T-helper 2 cell (primary cell): Measurements from ENCODE around the gene NTM.
A peak's percentile ranks its signal among the peaks of the same experiment; 100 is the strongest.

Source experiments
- DNase-seq, 5 experiments: peaks; one replicate each; pipeline versions ENCODE4 v3.0.0 to v3.0.0-alpha.2; 2012 to 2022

The NTM gene

GRCh38 chr11:131373756-131374155, 3.3 kb downstream of the NTM start:
- no peak for DNase-seq

- DNase-seq = no peak
Observed at GRCh38 chr11:131375421-131375820, 5.0 kb downstream of the NTM start.

- DNase-seq = no peak
Observed at GRCh38 chr11:131375915-131376314, 5.5 kb downstream of the NTM start.

DNA sequence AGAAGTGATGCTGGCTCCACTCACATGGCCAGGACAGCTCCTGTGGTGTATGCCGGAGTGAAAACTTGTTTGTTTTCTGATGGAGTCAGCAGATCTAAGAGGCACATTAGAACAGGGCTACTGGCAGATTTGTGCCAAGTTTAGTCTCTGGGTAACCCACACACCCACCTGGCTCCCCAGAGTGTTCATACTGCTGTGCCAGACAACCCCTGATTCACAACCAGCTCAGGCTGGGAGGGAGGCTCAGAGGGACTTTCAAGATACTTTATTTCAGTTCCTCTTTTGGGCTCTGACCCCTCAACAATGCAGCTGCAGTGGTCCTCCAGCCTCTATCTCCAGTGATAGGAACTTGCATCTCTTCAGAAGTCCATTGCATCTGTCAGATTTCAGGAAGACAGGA, 8.5 kb downstream of the NTM start:
- DNase-seq = no peak

DNA sequence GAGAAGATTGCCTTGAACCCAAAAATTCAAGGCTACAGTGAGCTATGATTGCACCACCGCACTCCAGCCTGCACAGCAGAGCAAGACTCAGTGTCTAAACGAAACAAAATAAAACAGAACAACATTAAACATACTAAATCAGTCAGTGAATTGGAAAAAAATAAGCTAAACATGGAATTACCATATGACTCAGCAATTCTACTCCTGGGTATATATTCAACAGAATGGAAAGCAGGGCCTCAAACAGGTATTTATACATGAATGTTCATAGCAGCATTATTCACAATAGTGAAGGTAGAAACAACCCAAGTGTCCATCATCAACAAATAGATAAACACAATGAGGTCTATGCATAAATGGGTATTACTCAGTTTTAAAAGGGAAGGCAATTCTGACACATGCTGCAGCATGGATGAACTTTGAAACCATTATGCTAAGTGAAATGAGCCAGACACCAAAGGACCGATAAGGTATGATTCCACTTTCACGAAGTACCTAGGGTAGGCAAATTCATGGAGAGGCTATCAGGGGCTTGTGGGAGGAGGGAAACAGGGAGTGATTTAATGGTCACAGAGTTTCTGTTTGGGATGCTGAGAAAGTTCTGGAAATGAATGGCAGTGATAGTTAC, 15.5 kb downstream of the NTM start:
- DNase-seq = no peak

DNA sequence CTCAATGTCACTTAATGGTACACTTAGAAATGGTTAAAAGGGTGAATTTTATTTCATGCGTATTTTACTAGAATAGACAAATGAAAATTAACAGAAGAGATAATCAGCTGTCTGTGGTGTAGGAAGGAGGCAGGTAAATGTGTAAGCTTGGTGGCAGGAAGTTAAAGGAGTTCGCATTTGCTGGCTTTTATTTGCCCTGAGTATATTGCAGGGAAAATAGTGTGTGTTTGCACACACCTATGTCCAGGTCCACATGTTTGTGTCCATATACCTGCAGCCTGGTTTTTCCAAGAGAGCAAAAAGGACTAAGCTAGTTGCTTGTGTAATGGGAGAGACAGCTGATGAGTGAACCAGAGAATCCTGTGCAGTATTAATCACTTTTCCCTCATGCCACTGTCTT, 16.0 kb downstream of the NTM start:
- no peak for DNase-seq

DNA sequence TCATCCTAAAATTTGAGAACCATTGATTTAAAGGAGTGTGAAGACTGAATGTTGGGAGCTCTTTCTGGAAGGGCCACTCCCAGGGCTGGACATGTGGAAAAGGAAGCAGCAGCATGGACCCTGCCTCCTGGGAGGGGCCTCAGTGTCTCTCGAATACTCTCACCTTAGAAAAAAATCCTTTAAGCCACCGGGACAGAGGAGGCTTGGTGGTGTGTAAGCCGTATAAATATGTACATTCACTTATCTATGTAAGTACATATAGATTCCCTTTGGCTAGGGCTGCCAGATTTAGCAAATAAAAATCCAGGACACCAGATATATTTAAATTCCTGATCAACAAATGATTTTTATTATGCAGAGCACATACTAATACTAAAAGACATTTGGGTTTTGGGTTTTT, 17.6 kb downstream of the NTM start:
- no peak for DNase-seq

DNA sequence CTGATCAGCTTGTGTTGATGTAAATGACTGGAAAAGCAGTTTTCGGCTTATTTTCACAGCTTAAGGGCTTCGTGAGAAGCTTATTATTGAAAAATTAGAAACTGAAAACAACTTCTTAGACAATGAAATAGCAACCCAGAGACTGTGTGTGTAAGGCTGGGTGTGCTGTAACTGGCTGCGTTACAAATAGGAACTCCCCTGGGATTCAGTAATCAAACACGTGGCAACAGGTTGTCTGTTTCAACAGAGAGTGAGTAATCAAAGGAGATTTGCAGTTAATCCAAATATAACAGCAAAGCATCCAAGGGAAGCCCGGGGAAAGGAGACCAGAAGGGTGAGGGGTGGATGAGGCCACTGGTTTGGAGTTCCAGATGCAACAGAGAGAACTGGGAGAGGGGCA, 19.2 kb downstream of the NTM start:
- DNase-seq = no peak

DNA sequence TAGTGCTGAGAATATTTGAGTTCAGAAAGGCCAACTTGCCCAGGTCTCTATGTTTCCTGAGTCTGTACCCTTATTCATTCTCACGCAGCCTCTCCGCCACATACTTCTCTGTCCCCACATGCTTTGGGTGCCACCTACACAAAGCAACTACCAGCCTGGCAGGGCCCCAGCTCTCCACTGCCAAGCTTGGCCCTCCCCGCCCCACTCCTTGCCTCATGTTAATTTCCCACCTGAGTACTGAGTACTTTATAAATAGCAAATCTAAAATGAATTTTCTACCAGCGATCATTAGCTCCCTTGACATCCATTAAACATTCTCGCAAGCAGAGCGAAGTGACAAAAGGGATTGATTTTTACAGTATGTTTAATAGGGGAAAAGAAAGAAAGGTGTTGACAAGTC, 20.8 kb downstream of the NTM start:
- no peak for DNase-seq

GRCh38 chr11:131392528-131393255, 22.3 kb downstream of the NTM start:
- no peak for DNase-seq

DNA sequence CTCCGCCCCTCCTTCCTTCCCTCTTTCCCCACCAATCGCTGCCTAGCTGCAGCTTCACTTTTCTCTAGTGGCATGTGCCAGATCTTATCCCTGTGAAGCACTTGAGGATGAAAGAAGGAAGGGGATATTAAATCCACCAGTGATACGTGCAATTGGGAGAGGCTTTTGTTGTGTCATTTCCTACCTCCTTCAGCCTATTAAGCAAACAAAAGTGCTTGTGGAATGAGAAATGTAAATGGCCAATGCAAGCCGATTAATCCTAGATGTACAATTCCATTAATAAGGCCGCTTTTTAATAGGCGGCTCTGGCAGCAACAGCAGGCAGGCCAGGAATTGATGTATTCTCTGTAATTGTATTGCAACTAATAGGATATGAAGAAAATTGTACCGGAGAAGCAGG, 23.3 kb downstream of the NTM start:
- no peak for DNase-seq

DNA sequence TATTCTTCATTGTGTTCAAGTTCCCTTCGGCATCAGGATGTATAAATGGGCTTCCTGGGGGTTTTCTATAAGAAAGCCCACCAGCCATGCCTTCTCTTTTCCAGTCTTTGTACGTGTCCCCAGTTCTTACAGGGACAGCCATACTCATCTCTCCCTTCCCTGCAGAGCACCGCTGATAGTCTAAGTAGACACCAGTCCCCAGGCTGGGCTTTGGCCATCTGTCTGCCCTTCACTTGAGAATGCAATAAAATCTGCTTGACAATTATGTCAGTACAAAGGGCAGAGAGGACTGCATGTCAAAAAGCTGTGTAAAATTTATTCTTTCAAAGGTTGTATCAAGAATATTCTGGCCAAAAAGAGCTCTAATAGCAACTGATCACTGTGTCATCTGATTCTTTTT, 27.3 kb downstream of the NTM start:
- DNase-seq = no peak

GRCh38 chr11:131402040-131402439, 31.6 kb downstream of the NTM start:
- DNase-seq = no peak

DNA sequence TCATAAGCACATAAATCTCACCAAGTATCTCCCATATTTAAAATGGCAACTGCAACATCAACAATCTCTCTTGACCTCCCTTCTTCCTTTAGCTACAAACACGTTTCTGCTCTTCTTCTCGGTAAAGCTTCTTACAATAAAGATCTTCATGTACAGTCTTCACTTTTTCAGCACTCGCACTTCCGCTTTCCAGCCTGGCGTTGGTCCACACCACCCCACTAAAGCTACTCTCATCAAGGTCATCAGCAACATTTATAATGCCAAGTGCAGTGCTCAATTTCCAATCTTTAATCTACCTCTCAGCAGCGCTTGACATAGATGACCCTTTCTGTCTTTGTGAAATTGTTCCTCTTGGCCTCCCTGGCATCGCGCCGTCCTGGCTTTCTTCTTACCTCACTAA, 33.6 kb downstream of the NTM start:
- DNase-seq = no peak

DNA sequence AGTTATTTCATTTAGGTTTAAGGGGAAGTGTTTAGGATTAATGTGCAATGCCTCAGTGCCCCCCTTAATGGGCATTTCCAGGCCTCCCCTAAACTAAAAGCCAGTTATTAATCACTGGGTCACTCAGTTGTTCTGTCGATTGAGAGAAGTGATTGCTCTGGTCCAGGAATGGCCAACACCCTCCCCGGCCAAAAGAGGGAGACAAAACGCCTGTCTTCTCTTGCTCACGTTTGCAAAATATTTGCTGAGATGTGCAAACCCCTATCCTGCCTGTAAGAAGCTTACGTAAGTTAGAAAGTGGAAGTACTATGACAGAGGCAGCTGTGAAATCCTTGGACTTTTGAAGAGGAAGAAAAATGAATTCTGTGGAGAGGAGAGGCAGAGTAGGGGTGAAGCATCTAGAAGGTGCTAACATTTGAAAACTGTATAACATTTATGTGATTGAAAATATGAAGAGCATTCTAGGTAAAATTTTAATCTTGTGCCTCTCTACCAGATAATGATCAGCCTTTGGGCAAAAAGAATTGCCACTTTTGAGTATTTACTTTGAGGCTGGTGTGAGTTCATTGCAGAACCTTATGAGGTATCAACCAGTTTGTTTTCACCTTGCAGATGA, 37.7 kb downstream of the NTM start:
- DNase-seq = peak in 1 of 5 experiments; percentile 18

DNA sequence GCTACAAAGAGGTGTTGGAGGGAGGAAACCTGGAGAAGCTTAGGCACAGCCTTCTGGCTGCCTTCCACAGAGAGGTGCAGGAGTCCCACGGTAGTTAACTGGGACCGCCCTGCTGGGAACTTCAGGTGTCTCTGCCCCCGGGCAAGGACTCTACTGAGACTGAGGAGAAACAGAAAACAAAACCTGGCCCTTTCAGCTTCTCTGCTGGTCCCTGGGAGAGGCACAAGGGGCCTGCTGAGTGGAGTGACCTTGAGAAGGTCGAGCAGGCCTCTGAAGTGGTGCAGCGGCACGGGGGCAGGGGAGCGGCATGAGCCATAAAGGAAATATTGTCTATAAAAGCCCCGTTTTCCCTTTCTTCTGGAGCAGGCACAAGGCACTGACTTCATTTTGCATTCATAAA, 38.9 kb downstream of the NTM start:
- DNase-seq = no peak

DNA sequence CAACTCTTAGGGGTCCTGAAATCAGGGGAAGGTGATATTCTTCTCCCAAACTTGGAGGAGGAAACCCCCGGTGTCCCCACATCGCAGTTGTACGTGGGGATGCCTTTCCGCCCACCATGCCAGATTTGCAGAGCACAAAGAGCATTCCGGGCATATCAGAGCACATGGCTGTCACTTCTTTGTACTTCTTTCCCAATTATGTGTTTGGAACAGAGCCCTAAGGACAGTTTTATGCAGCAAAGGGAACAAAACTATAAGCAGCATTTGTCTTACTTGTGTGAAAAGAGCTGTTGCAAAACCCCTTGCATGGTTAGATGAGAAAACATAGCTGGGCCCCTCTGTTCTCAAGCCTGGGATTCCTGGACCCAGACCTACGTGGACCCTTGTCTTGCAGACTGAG, 41.2 kb downstream of the NTM start:
- no peak for DNase-seq

- no peak for DNase-seq
Observed at GRCh38 chr11:131412061-131412460, 41.6 kb downstream of the NTM start.

DNA sequence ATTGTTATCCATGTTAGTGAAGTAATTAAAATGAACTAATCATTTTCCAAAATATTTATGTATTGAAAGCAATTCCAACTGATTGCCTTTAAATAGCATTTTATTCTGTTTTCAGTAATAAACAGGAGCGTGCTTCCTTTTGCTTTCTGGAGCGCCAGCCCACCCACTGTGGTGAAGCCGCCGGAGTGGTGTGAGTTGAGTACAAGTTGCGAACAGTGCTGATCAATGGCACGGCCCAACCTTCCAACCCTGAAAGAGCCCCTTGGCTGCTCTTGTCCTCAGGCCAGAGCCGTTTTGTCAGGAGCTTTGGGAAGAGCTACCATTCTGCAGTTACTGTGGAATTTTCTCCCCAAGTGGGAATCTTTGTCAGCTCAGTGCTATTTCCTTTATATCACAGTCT, 42.8 kb downstream of the NTM start:
- no peak for DNase-seq

DNA sequence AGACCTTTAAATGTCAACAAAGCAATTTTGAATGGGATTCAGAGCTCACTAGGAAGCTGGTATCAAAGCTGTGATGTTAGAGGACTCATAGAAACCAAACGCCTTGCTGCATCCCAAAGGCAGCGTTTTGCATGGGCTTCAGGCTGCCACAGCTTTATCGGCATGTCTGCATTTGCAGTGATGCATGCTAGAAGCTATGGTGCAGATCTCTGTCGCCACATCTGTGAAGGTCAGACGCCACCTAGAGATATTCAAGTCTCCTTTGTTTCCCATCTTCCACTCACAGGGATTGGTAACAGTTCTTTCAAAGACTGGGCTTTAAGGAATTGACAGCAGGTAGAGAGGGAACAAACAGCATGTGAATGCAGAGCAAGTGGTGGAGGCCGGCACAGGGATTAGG, 47.8 kb downstream of the NTM start:
- no peak for DNase-seq

DNA sequence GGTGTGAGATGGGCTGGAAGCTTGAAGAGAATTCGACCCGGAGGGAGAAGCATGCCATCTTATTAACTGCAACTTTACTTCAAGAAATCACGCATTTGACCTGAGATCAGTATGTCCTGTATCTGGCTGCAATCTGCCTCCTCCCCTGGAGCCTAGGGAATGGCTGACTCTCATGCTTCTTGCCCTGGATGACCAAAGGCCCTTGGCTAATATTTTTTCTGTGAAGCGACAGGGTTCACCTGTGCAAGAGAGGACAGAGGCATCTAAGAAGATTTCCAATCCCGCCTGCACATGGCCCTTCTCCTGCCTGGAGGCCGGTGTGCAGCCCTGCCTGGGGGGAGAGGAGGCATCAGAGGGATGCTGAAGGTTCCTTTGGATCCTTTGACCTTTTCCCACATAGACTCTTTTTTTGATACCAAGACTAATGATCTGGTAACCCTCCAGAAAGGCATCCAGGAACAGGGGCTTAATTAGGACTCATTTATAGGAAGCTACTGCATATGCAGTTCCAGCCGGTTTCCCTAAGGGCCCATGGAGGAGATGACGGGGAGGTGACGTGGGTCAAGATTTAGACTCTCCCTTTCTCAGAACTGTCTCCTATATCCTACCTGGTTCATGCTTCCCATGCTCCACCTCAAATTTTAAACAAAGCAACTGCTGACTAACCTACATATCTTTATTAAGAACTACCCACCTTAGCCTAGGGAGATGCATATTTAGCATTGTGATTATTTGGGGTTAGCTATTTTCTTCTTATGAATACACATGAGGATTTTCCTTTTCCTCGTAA, 50.8 kb downstream of the NTM start:
- DNase-seq = no peak

GRCh38 chr11:131422029-131422428, 51.6 kb downstream of the NTM start:
- DNase-seq = no peak

DNA sequence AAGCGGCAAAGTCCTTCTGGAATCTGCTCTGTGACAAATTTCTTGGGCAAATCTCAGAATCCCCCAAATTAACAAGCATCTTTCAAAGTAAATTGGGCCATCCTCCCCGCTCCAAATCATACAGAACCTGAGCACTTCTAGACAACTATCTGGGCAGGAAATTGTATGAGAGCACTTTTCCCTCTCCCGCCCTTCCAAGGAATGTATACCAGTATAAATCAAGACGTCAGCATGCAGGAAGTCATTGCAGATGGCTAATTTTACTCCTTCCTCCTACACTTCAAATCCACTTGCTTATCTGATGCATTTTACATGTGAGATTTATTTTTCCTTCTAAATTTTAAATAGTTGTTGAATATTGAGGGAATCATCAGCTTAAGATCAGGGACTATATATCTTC, 52.1 kb downstream of the NTM start:
- DNase-seq = no peak

DNA sequence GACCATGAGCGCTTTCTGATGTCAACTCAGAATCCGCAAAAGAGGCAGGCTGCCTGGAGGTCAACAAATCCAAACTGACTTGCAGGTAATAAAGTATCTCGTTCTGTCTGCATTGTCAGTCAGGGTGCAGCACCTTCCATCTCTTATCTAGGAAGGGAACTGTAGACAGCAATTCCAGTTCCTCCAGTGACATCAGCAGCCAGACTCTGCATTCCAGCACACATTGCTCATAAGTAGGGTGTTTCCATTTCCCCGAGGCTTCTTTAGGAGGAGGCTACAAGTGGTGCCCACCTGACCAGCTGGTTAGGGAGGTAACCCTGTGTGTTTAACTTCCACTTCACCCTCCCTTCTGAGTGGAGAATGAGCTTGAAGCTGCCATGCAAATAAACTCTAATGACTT, 53.3 kb downstream of the NTM start:
- DNase-seq = no peak
